Bone marrow (tissue), 2 donors: ENCODE measurements around the gene TBC1D9.

Source experiments
- DNase-seq, 2 donors: peaks; one replicate each; lab custom pipeline; 2025; lab: John Stamatoyannopoulos, UW

Gene TBC1D9

GRCh38 chr4:140720387-140721304 lies 35.5 kb downstream of the TBC1D9 start:
- DNase-seq: no peak

- DNase-seq: no peak
Observed at GRCh38 chr4:140719686-140720085, 36.5 kb downstream of the TBC1D9 start.

GRCh38 chr4:140719022-140719421 lies 37.2 kb downstream of the TBC1D9 start:
- DNase-seq: no peak

- no peak for DNase-seq
Observed at GRCh38 chr4:140718241-140718952, 37.8 kb downstream of the TBC1D9 start.

GRCh38 chr4:140717313-140717712 lies 38.9 kb downstream of the TBC1D9 start:
- no peak for DNase-seq

GRCh38 chr4:140715119-140715518 lies 41.1 kb downstream of the TBC1D9 start:
- DNase-seq: no peak

- DNase-seq: no peak
Observed at GRCh38 chr4:140711910-140712309, 44.3 kb downstream of the TBC1D9 start.

- DNase-seq: no peak
Observed at GRCh38 chr4:140710908-140711622, 45.1 kb downstream of the TBC1D9 start.

GRCh38 chr4:140707325-140707724 lies 48.9 kb downstream of the TBC1D9 start:
- DNase-seq: no peak

GRCh38 chr4:140706665-140707064 lies 49.5 kb downstream of the TBC1D9 start:
- no peak for DNase-seq

- DNase-seq: no peak
Observed at GRCh38 chr4:140706276-140706625, 49.9 kb downstream of the TBC1D9 start.

- no peak for DNase-seq
Observed at GRCh38 chr4:140705625-140706275, 50.4 kb downstream of the TBC1D9 start.

GRCh38 chr4:140704964-140705363 lies 51.2 kb downstream of the TBC1D9 start:
- no peak for DNase-seq

GRCh38 chr4:140704392-140704960 lies 51.7 kb downstream of the TBC1D9 start:
- no peak for DNase-seq

GRCh38 chr4:140703463-140703862 lies 52.7 kb downstream of the TBC1D9 start:
- no peak for DNase-seq

- DNase-seq: no peak
Observed at GRCh38 chr4:140702096-140702757, 54.0 kb downstream of the TBC1D9 start.

- no peak for DNase-seq
Observed at GRCh38 chr4:140701071-140701470, 55.1 kb downstream of the TBC1D9 start.

- no peak for DNase-seq
Observed at GRCh38 chr4:140697709-140698560, 58.2 kb downstream of the TBC1D9 start.

- no peak for DNase-seq
Observed at GRCh38 chr4:140695483-140695882, 60.7 kb downstream of the TBC1D9 start.

- DNase-seq: no peak
Observed at GRCh38 chr4:140693562-140693961, 62.6 kb downstream of the TBC1D9 start.
